Subcutaneous abdominal adipose tissue (tissue), 5 donors: ENCODE results near the gene MADD.

ENCODE experiments used
- H3K27ac ChIP-seq: one replicate; pipeline ENCODE4 v1.7.0; 2013; ENCODE audit warnings: low read depth, mild to moderate bottlenecking, inconsistent platforms, low read length, moderate library complexity
- H3K27me3 ChIP-seq, 5 donors: one replicate each; pipeline ENCODE4 v1.7.0; 2013; ENCODE audit warnings: low read length in 5 of 5, inconsistent platforms in 1 of 5; ENCODE audit not compliant: control insufficient read depth in 5 of 5, insufficient read depth in 4 of 5
- H3K36me3 ChIP-seq, 5 donors: one replicate each; pipeline ENCODE4 v1.7.0; 2013; ENCODE audit warnings: low read length in 5 of 5; ENCODE audit not compliant: control insufficient read depth in 5 of 5, insufficient read depth in 5 of 5
- H3K4me1 ChIP-seq, 5 donors: one replicate each; pipeline ENCODE4 v1.7.0; 2013; ENCODE audit warnings: low read length in 5 of 5, mild to moderate bottlenecking in 3 of 5, moderate library complexity in 1 of 5; ENCODE audit not compliant: control insufficient read depth in 5 of 5, insufficient read depth in 5 of 5
- H3K4me3 ChIP-seq, 5 donors: one replicate each; pipeline ENCODE4 v1.7.0; 2013; ENCODE audit warnings: low read length in 5 of 5, low read depth in 1 of 5
- H3K9ac ChIP-seq, 5 donors: one replicate each; pipeline ENCODE4 v1.7.0; 2013; ENCODE audit warnings: low read length in 5 of 5, mild to moderate bottlenecking in 4 of 5, moderate library complexity in 3 of 5
- H3K9me3 ChIP-seq, 5 donors: one replicate each; pipeline ENCODE4 v1.7.0; 2013; ENCODE audit warnings: low read length in 5 of 5; ENCODE audit not compliant: control insufficient read depth in 5 of 5
- donor health status: healthy.
- donor health status: healthy.
- donor health status: healthy.
- donor health status: healthy.
- donor health status: healthy.

The MADD gene

DNA sequence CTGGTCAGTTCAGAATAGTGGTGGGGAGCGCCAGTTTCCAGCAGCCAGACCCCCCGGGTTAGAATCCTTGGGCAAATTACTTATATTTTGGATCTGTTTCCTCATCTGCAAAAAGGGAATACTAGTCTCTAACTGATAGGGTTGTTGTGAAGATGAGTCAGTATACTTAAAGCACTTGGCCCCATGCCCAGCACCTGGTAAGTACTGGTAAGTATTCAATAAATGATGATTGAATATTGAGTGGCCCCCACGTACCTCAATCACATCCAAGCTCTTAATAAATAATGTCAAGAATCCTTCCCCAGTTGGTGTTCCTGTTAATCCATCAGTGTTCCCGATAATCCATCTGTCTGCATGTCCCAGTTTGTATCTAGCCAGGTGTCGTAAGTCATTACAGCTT lies 33.5 kb upstream of the MADD start:
- H3K27me3 ChIP-seq, result no peaks in the 10 kb centered on the region
- H3K4me1 ChIP-seq, result peaks cover 5 to 29% (median 24%) of the 10 kb centered on the region in 5 donors
- no peak overlapping the region for H3K9ac ChIP-seq
- H3K27ac ChIP-seq, result no peak overlapping the region
- H3K9me3 ChIP-seq, result no peaks in the 10 kb centered on the region
- H3K36me3 ChIP-seq, result peaks cover 0 to 41% (median 24%) of the 10 kb centered on the region in 5 donors
- H3K4me3 ChIP-seq, result no peak overlapping the region

GRCh38 chr11:47239852-47240251 lies 30.1 kb upstream of the MADD start:
- Histone ChIP-seq H3K27ac (no peak overlapping the region), H3K36me3 (peaks cover 0 to 64% (median 51%) of the 10 kb centered on the region in 5 donors), H3K9me3 (no peaks in the 10 kb centered on the region), H3K27me3 (no peaks in the 10 kb centered on the region), H3K4me3 (no peak overlapping the region), H3K4me1 (peaks cover 2 to 19% (median 12%) of the 10 kb centered on the region in 5 donors), H3K9ac (no peak overlapping the region)

DNA sequence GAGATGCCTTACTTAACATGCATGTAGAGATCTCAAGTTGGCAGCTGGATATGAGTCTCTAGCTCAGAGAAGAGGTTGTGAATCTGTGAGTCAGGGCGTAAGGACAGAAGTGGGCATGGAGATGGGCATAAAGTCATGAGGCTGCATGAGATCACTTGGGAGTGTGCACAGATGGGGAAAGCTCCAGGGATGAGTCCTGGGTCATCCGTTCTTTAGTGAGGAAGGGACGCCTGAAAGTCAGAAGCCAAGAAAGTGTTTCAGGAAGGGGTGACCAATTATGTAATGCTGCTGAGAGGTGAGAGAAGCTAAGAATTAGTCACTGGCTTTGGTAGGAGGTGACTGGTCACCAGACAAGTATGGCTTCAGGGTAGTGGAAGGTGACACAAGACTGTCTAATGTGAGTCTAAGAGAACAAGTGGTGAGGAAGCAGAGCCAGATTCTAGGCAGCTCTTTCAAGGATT lies 28.1 kb upstream of the MADD start:
- Histone ChIP-seq H3K27me3 (no peaks in the 10 kb centered on the region), H3K9ac (no peak overlapping the region), H3K36me3 (peaks cover 0 to 73% (median 62%) of the 10 kb centered on the region in 5 donors), H3K27ac (no peak overlapping the region), H3K4me3 (no peak overlapping the region), H3K4me1 (peaks cover 4 to 28% (median 18%) of the 10 kb centered on the region in 5 donors), H3K9me3 (no peaks in the 10 kb centered on the region)

- H3K36me3 ChIP-seq, result peaks cover 0 to 75% (median 62%) of the 10 kb centered on the region in 5 donors
- H3K27me3 ChIP-seq, result no peaks in the 10 kb centered on the region
- H3K4me3 ChIP-seq, result no peak overlapping the region
- peaks cover 11 to 35% (median 26%) of the 10 kb centered on the region in 5 donors for H3K4me1 ChIP-seq
- no peak overlapping the region for H3K9ac ChIP-seq
- H3K27ac ChIP-seq, result no peak overlapping the region
- no peaks in the 10 kb centered on the region for H3K9me3 ChIP-seq
These were observed 27.2 kb upstream of the MADD start for GRCh38 chr11:47242596-47243192.

DNA sequence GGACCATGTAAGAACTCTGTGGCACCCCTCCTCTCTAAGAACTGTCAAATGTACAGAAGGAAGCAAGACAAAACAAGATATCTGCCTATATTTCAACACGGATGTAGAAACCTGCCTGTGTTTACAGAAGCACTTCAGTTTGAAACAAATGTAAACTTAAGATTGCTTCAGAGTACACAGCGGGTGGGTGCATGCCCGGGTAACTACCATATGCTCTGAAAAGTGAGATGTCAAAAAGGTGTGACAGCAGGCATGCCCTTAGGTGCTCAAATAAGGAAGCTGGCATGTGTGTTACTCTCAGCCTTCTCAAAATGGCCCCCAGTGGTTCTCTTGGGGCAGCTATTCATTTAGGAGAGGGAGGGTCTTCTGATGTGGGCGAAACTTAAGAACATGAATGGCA lies 26.5 kb upstream of the MADD start:
- Histone ChIP-seq H3K27ac (no peak overlapping the region), H3K27me3 (no peaks in the 10 kb centered on the region), H3K4me3 (no peak overlapping the region), H3K4me1 (peaks cover 19 to 36% (median 27%) of the 10 kb centered on the region in 5 donors), H3K9ac (peak overlapping the region in 1 of 5 donors; percentile 21), H3K36me3 (peaks cover 0 to 75% (median 62%) of the 10 kb centered on the region in 5 donors), H3K9me3 (no peaks in the 10 kb centered on the region)

DNA sequence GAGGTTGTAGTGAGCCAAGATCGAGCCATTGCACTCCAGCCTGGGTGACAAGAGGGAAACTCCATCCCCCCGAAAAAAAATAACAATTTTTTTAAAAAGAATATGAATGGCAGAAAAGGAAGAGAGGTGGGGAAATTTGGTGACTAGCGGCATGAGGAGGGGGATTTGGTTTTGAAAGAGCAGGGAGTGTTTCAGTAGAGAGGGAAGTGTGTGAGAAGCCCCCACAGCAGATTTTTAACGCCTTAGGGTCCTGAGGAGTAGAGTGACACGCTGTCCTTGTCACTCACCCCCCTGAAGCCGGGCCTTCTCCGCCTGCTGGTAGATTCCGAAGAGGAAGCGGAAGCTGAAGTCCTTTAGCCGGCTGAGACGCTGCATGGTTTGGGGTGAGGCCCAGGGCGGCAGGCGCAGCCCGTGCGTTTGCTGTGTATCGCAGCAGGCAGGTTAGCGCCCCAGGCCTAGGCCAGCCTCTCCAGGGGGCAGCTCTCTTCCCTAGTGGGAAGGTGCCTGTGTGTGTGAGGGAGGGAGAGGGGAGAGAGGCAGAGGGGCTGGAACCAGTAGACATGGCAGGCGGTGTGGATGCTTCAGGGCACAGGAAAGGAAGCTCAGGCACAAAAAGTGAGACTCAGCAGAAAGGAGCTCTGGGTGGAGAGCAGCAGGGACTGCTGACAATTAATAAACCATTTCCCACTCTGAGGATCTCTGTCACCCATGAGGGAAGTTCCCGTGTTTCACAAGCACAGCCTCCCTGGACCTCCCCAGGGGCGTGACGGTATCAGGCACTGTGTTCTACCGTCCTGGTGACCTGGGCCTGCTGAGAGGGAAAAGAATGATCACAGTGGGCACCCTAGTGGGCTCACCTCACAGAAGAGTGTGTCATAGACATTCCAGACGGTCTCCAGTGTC lies 25.2 kb upstream of the MADD start:
- Histone ChIP-seq H3K9ac (no peak overlapping the region), H3K27ac (peak overlapping the region; percentile 44), H3K4me1 (peaks cover 19 to 43% (median 33%) of the 10 kb centered on the region in 5 donors), H3K4me3 (no peak overlapping the region), H3K9me3 (no peaks in the 10 kb centered on the region), H3K27me3 (no peaks in the 10 kb centered on the region), H3K36me3 (peaks cover 0 to 65% (median 52%) of the 10 kb centered on the region in 5 donors)

DNA sequence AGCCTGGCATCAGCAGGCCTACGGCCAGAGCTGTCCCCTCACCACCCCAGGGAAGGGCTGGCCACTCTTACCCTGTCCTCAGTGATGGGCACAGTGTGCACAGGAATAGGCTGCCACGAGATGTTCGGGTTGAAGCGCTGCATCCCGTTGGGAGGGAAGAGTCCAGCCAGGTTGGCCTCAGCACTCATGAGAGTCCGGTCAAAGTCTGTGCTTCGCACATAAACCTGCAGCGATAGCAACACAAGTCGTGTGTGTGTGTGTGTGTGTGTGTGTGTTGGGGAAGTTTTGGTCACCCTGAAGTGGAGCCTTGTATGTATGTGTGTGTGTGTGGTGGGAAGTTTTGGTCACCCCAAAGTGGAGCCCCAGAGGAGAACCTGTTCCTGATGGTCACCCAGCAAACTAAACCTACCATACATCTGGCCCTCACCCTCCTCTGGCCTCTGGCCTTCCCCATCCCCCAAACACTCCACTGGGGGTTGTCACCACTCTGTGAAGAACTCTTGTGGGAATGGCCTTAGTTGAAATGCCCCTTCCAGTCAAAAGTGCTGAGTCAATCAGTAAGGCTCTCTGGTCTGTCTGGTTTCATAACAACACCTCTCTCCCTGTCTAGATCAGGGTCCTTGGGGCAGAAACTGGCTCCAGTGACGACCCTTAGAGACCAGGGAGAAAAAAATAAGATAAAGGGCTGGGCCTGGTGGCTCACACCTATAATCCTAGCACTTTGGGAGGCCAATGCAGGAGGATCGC lies 24.1 kb upstream of the MADD start:
- Histone ChIP-seq H3K36me3 (peaks cover 0 to 56% (median 44%) of the 10 kb centered on the region in 5 donors), H3K4me1 (peaks cover 19 to 43% (median 33%) of the 10 kb centered on the region in 5 donors), H3K27me3 (no peaks in the 10 kb centered on the region), H3K4me3 (no peak overlapping the region), H3K9ac (no peak overlapping the region), H3K9me3 (no peaks in the 10 kb centered on the region), H3K27ac (peak overlapping the region; percentile 44)

- Histone ChIP-seq H3K27me3 (no peaks in the 10 kb centered on the region), H3K36me3 (peaks cover 0 to 40% (median 30%) of the 10 kb centered on the region in 5 donors), H3K4me1 (peaks cover 19 to 43% (median 33%) of the 10 kb centered on the region in 5 donors), H3K4me3 (peak overlapping the region; percentile 76 to 99 (median 98)), H3K27ac (peak overlapping the region; percentile 86), H3K9ac (peak overlapping the region in 2 of 5 donors; percentile 16 to 72), H3K9me3 (no peaks in the 10 kb centered on the region)
These were observed 22.4 kb upstream of the MADD start for GRCh38 chr11:47247502-47247901.

GRCh38 chr11:47248304-47248663 lies 21.6 kb upstream of the MADD start:
- H3K4me1 ChIP-seq, result peaks cover 19 to 48% (median 34%) of the 10 kb centered on the region in 5 donors
- peaks cover 0 to 32% (median 22%) of the 10 kb centered on the region in 5 donors for H3K36me3 ChIP-seq
- H3K9me3 ChIP-seq, result no peaks in the 10 kb centered on the region
- peak overlapping the region; percentile 72 to 89 (median 82) for H3K9ac ChIP-seq
- peak overlapping the region; percentile 76 to 99 (median 98) for H3K4me3 ChIP-seq
- H3K27ac ChIP-seq, result peak overlapping the region; percentile 86
- H3K27me3 ChIP-seq, result no peaks in the 10 kb centered on the region
